NB4 (cell line): Measurements from ENCODE around the gene INPP5E.

Source experiments
- MYC ChIP-seq: IDR thresholded peaks from 2 replicates; pipeline ENCODE4 v1.6.1; 2011; ENCODE audit warnings: low read depth, low read length
- POLR2A ChIP-seq: IDR thresholded peaks from 2 replicates; pipeline ENCODE4 v1.6.1; 2011; ENCODE audit warnings: mild to moderate bottlenecking; ENCODE audit not compliant: insufficient read length; ENCODE audit errors: extremely low read depth
- TF ChIP-seq, protein P1 (sequence below): IDR thresholded peaks from one replicate; pipeline ENCODE4 v1.5.1; 2012; ENCODE audit warnings: low read depth, low read length
- TF ChIP-seq, protein P2 (sequence below): IDR thresholded peaks from 2 replicates; pipeline ENCODE4 v1.6.1; 2011; ENCODE audit warnings: low read depth, low read length

DNA sequence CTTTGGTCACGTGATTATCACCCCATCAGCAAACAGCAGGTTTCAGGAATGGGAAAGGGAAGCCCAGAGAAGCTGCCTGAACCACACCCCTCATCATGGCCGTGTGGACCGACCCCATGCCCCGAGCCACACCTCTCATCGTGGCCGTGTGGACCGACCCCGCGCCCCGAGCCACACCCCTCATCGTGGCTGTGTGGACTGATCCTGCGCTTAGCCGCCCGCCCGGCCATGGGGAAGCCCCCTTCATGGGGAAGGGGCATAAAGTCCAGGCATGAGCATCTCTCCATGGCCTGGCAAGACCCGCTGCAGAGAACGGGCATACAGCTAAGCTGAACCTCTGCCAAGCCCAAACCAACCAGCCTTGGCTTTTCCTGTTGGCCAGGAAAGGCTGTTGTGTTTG lies 46.1 kb downstream of the INPP5E start:
- no peak for TF ChIP-seq POLR2A
- TF ChIP-seq, protein P1, sequence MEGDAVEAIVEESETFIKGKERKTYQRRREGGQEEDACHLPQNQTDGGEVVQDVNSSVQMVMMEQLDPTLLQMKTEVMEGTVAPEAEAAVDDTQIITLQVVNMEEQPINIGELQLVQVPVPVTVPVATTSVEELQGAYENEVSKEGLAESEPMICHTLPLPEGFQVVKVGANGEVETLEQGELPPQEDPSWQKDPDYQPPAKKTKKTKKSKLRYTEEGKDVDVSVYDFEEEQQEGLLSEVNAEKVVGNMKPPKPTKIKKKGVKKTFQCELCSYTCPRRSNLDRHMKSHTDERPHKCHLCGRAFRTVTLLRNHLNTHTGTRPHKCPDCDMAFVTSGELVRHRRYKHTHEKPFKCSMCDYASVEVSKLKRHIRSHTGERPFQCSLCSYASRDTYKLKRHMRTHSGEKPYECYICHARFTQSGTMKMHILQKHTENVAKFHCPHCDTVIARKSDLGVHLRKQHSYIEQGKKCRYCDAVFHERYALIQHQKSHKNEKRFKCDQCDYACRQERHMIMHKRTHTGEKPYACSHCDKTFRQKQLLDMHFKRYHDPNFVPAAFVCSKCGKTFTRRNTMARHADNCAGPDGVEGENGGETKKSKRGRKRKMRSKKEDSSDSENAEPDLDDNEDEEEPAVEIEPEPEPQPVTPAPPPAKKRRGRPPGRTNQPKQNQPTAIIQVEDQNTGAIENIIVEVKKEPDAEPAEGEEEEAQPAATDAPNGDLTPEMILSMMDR, result no peak
- TF ChIP-seq, protein P2, sequence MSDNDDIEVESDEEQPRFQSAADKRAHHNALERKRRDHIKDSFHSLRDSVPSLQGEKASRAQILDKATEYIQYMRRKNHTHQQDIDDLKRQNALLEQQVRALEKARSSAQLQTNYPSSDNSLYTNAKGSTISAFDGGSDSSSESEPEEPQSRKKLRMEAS, result no peak
- no peak for TF ChIP-seq MYC
